ENCODE results near the gene RPS2.

DNA sequence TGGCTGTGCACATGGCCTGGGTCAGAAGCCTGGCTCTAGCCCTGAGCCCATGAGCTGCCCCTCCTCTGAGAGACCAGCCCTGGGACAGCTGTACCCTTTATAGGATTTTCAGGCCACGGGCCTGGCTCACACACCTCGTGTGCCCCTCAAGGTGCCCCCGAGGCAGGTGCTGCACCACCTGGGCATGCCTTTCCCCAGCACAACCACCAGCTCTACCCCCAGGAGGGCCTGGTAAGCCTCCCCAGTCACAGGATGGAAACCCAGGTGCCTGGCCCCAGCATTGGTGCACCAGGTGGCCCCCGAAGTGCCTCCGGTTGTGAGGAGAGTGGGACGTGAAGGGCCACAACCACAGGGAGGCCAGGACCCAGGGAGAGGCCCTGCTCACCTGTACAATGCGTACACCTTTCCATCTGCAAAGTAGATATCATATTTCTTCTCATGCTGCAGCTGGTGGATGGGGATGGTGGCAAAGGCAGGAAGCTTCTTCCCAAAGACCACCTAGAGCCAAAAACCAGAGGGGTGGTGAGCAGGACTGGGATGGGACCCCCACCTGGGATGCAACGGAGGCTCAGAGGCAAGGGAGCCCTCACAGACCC is 38.7 kb upstream of the RPS2 start:
- TF ChIP-seq EZH2 (IDR thresholded peaks at IDR 0.05; ENCODE audit: insufficient read depth, poor library complexity, severe bottlenecking) (no peak), EZH2phosphoT487 (IDR thresholded peaks at IDR 0.05; ENCODE audit: insufficient read depth, low read depth) (no peak)

Measured in GM23248 (cell line).